ENCODE results near the gene ASAP2.

GRCh38 chr2:9158786-9159779 lies 47.5 kb upstream of the ASAP2 start:
- TF ChIP-seq, protein P1, sequence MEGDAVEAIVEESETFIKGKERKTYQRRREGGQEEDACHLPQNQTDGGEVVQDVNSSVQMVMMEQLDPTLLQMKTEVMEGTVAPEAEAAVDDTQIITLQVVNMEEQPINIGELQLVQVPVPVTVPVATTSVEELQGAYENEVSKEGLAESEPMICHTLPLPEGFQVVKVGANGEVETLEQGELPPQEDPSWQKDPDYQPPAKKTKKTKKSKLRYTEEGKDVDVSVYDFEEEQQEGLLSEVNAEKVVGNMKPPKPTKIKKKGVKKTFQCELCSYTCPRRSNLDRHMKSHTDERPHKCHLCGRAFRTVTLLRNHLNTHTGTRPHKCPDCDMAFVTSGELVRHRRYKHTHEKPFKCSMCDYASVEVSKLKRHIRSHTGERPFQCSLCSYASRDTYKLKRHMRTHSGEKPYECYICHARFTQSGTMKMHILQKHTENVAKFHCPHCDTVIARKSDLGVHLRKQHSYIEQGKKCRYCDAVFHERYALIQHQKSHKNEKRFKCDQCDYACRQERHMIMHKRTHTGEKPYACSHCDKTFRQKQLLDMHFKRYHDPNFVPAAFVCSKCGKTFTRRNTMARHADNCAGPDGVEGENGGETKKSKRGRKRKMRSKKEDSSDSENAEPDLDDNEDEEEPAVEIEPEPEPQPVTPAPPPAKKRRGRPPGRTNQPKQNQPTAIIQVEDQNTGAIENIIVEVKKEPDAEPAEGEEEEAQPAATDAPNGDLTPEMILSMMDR (IDR thresholded peaks at IDR 0.05; ENCODE audit: borderline replicate concordance, extremely low read depth, low read length, poor library complexity, severe bottlenecking), result no peak
- TF ChIP-seq EZH2 (IDR thresholded peaks at IDR 0.05; ENCODE audit: borderline replicate concordance, low read depth, low read length, severe bottlenecking), result no peak
